Measurements from ENCODE around the gene SNX20. TPM values are rescaled to one million over a fixed set of nuclear protein-coding genes. Genes with fewer than 3 reads are reported as not detected.

SNX20 gene
- total and polyA plus RNA-seq, 2 of the 4 experiments (the other 2 are of a cell fraction) = not detected

GRCh38 chr16:50642349-50642748 lies 38.8 kb downstream of the SNX20 start:
- CTCF ChIA-PET = no interaction called here
- Histone ChIP-seq H3K36me3 (ENCODE audit: control insufficient read depth, insufficient read depth, low read length) (no peaks in the 10 kb centered on the region), H2BK20ac (ENCODE audit: low read depth, low read length) (no peak overlapping the region), H3K27me3 (ENCODE audit: control insufficient read depth, insufficient read depth, low read length) (peaks cover 22% of the 10 kb centered on the region), H3K9me1 (ENCODE audit: insufficient read depth, low read length) (no peaks in the 10 kb centered on the region), H2BK5ac (ENCODE audit: low read depth, low read length, poor library complexity, severe bottlenecking) (no peak overlapping the region), H2BK120ac (ENCODE audit: low read depth, low read length) (no peak overlapping the region), H3K79me1 (ENCODE audit: low read depth in 1 of 2, low read length in 2 of 2) (no peaks in the 10 kb centered on the region), H4K20me1 (ENCODE audit: insufficient read depth, low read length) (no peaks in the 10 kb centered on the region), H3K18ac (ENCODE audit: low read depth, low read length) (no peak overlapping the region), H3K9me3 (ENCODE audit: control insufficient read depth, insufficient read depth, low read length) (no peaks in the 10 kb centered on the region), H3K9ac (ENCODE audit: low read depth, low read length) (no peak overlapping the region), H3K4me2 (ENCODE audit: low read depth, low read length) (no peak overlapping the region), H2AK5ac (ENCODE audit: low read depth, low read length) (no peak overlapping the region), H4K5ac (ENCODE audit: low read depth, low read length) (no peak overlapping the region), H3K4me1 (ENCODE audit: control insufficient read depth, insufficient read depth, low read length) (no peaks in the 10 kb centered on the region), H3K23ac (ENCODE audit: low read depth, low read length) (no peak overlapping the region), H2BK15ac (ENCODE audit: low read depth, low read length) (no peak overlapping the region), H3K4ac (ENCODE audit: low read depth, low read length) (no peak overlapping the region), H2AFZ (replicated peaks; ENCODE audit: low read length, poor library complexity) (no peak overlapping the region), H4K8ac (ENCODE audit: low read depth in 2 of 2, low read length in 2 of 2) (no peak overlapping the region), H3K27ac (ENCODE audit: insufficient read depth, low read length) (no peak overlapping the region), H4K91ac (ENCODE audit: insufficient read depth, low read depth, low read length) (no peak overlapping the region), H2AK9ac (replicated peaks; ENCODE audit: low read depth, low read length, poor library complexity) (no peak overlapping the region), H3K4me3 (ENCODE audit: insufficient read depth, low read depth, low read length) (no peak overlapping the region), H3K14ac (replicated peaks; ENCODE audit: low read depth, low read length) (no peak overlapping the region), H3K56ac (ENCODE audit: extremely low read depth, insufficient read depth, low read length) (no peak overlapping the region)
- intact Hi-C loops (cut with micrococcal nuclease) = no loop called here
- DNase-seq (no peak), ATAC-seq (ENCODE audit: low read depth) (no peak)
- dilution Hi-C loops (cut with HindIII; ENCODE audit: low sequenced_read_pairs, unreplicated experiment) = no loop called here
- WGBS, 2 experiments (ENCODE audit: extremely low coverage in 2 of 2, insufficient read length in 1 of 2) = 86% methylated on average over 5 of the region's 5 CpGs; no CpG with 5 or more reads in 1 of the 2 experiments
- TF ChIP-seq MXI1 (IDR thresholded peaks at IDR 0.05; ENCODE audit: borderline replicate concordance, low read depth, low read length) = no peak
- POLR2A ChIA-PET (ENCODE audit: unreplicated experiment) = no interaction called here
- in situ Hi-C loops (cut with MboI; ENCODE audit: low sequenced_read_pairs) = no loop called here
- no TSS peak for BruUV-seq (replicated peaks)

All from IMR-90 (cell line).